ENCODE data around the gene TMEM178B. TPM values are rescaled to one million over a fixed set of nuclear protein-coding genes. Genes with fewer than 3 reads are reported as not detected.

Gene TMEM178B
- total RNA-seq, 2 experiments from 2014 or later = 0.06 TPM; not detected in 1

- Mint-ChIP-seq H3K9me3 (peaks cover 4% of the 10 kb centered on the region), H3K4me3 (peak overlapping the region; percentile 75), H3K27ac (no peak overlapping the region), H3K4me1 (peaks cover 10% of the 10 kb centered on the region), H3K27me3 (peaks cover 59% of the 10 kb centered on the region), H3K36me3 (peaks cover 4% of the 10 kb centered on the region)
- POLR2A ChIA-PET = no interaction called here
- DNase-seq = peak; percentile 26
- ATAC-seq (ENCODE audit: low read depth) = no peak
These were observed 438.0 kb downstream of the TMEM178B start for GRCh38 chr7:141511676-141512396.

- no peak for ATAC-seq (ENCODE audit: low read depth)
- DNase-seq = no peak
- H3K36me3 Mint-ChIP-seq = peaks cover 4% of the 10 kb centered on the region
- peaks cover 59% of the 10 kb centered on the region for H3K27me3 Mint-ChIP-seq
- H3K27ac Mint-ChIP-seq = no peak overlapping the region
- peak overlapping the region; percentile 75 for H3K4me3 Mint-ChIP-seq
- H3K9me3 Mint-ChIP-seq = peaks cover 4% of the 10 kb centered on the region
- peaks cover 10% of the 10 kb centered on the region for H3K4me1 Mint-ChIP-seq
- POLR2A ChIA-PET = no interaction called here
These were observed 438.7 kb downstream of the TMEM178B start for GRCh38 chr7:141512597-141512996.

- peaks cover 59% of the 10 kb centered on the region for H3K27me3 Mint-ChIP-seq
- H3K27ac Mint-ChIP-seq = no peak overlapping the region
- peaks cover 4% of the 10 kb centered on the region for H3K36me3 Mint-ChIP-seq
- H3K4me1 Mint-ChIP-seq = peaks cover 10% of the 10 kb centered on the region
- DNase-seq = no peak
- ATAC-seq (ENCODE audit: low read depth) = no peak
- no peak overlapping the region for H3K4me3 Mint-ChIP-seq
- POLR2A ChIA-PET = no interaction called here
- peaks cover 4% of the 10 kb centered on the region for H3K9me3 Mint-ChIP-seq
These were observed 439.9 kb downstream of the TMEM178B start for GRCh38 chr7:141513720-141514119.

GRCh38 chr7:141515941-141516340 is 442.1 kb downstream of the TMEM178B start:
- POLR2A ChIA-PET = no interaction called here
- no peak for ATAC-seq (ENCODE audit: low read depth)
- Mint-ChIP-seq H3K9me3 (peaks cover 4% of the 10 kb centered on the region), H3K27me3 (peaks cover 42% of the 10 kb centered on the region), H3K4me3 (no peak overlapping the region), H3K27ac (no peak overlapping the region), H3K36me3 (peaks cover 4% of the 10 kb centered on the region), H3K4me1 (peaks cover 9% of the 10 kb centered on the region)
- DNase-seq = no peak

- Mint-ChIP-seq H3K27me3 (peaks cover 11% of the 10 kb centered on the region), H3K4me3 (no peak overlapping the region), H3K27ac (no peak overlapping the region), H3K9me3 (no peaks in the 10 kb centered on the region), H3K36me3 (no peaks in the 10 kb centered on the region), H3K4me1 (no peaks in the 10 kb centered on the region)
- DNase-seq (no peak), ATAC-seq (ENCODE audit: low read depth) (no peak)
- POLR2A ChIA-PET = no interaction called here
These were observed 445.8 kb downstream of the TMEM178B start for GRCh38 chr7:141519623-141520022.

- no peak for ATAC-seq (ENCODE audit: low read depth)
- POLR2A ChIA-PET = no interaction called here
These were observed 448.9 kb downstream of the TMEM178B start for GRCh38 chr7:141522657-141523342.

GRCh38 chr7:141525973-141526514 is 452.2 kb downstream of the TMEM178B start:
- H3K36me3 Mint-ChIP-seq = no peaks in the 10 kb centered on the region
- DNase-seq = no peak
- H3K9me3 Mint-ChIP-seq = no peaks in the 10 kb centered on the region
- no peaks in the 10 kb centered on the region for H3K4me1 Mint-ChIP-seq
- POLR2A ChIA-PET = interaction anchor here (0.7 kb wide), 1 partner anchor 63 kb away, joined by 4 read pairs; no protein-coding TSS in a partner anchor
- H3K27me3 Mint-ChIP-seq = peaks cover 13% of the 10 kb centered on the region
- no peak for ATAC-seq (ENCODE audit: low read depth)
- H3K4me3 Mint-ChIP-seq = no peak overlapping the region
- no peak overlapping the region for H3K27ac Mint-ChIP-seq

More at GRCh38 chr7:141522657-141523342, 448.9 kb downstream of the TMEM178B start:
- H3K27me3 Mint-ChIP-seq = peaks cover 7% of the 10 kb centered on the region
- no peaks in the 10 kb centered on the region for H3K9me3 Mint-ChIP-seq
- no peak overlapping the region for H3K27ac Mint-ChIP-seq
- H3K36me3 Mint-ChIP-seq = no peaks in the 10 kb centered on the region
- no peak for DNase-seq
- no peak overlapping the region for H3K4me3 Mint-ChIP-seq
- H3K4me1 Mint-ChIP-seq = no peaks in the 10 kb centered on the region

GRCh38 chr7:141527076-141527475 is 453.2 kb downstream of the TMEM178B start:
- H3K4me3 Mint-ChIP-seq = no peak overlapping the region
- no peak for ATAC-seq (ENCODE audit: low read depth)
- H3K4me1 Mint-ChIP-seq = no peaks in the 10 kb centered on the region
- H3K27me3 Mint-ChIP-seq = peaks cover 13% of the 10 kb centered on the region
- no peak for DNase-seq
- no peaks in the 10 kb centered on the region for H3K9me3 Mint-ChIP-seq
- POLR2A ChIA-PET = no interaction called here
- no peak overlapping the region for H3K27ac Mint-ChIP-seq
- H3K36me3 Mint-ChIP-seq = no peaks in the 10 kb centered on the region

- H3K4me1 Mint-ChIP-seq = peaks cover 2% of the 10 kb centered on the region
- ATAC-seq (ENCODE audit: low read depth) (no peak), DNase-seq (no peak)
- H3K27ac Mint-ChIP-seq = no peak overlapping the region
- POLR2A ChIA-PET = no interaction called here
- no peaks in the 10 kb centered on the region for H3K9me3 Mint-ChIP-seq
- peaks cover 13% of the 10 kb centered on the region for H3K27me3 Mint-ChIP-seq
- no peak overlapping the region for H3K4me3 Mint-ChIP-seq
- no peaks in the 10 kb centered on the region for H3K36me3 Mint-ChIP-seq
These were observed 454.5 kb downstream of the TMEM178B start for GRCh38 chr7:141528399-141528798.

Other genes with a start within 250 kb of the TMEM178B start
- gene BRAF, start 149.1 kb upstream of the TMEM178B start, total RNA-seq = 10 to 100 TPM; 34.4 to 39.4 TPM
- 10 to 100 TPM; 44.4 to 47.0 TPM for gene MRPS33, start 59.1 kb upstream of the TMEM178B start, total RNA-seq

Data from activated naive CD8-positive, alpha-beta T cell treated with anti-CD3 and anti-CD28 coated beads, Interleukin-2, amount 10 ng/mL, durations not matched to agents 7 days and 5 days (primary cell).